ENCODE data around the gene SLC4A4.

The SLC4A4 gene

GRCh38 chr4:71608678-71609071 lies 269.9 kb downstream of the SLC4A4 start:
- no peak for DNase-seq

- no peak for DNase-seq
These were observed 270.3 kb downstream of the SLC4A4 start for GRCh38 chr4:71609167-71609566.

- DNase-seq: no peak
These were observed 270.8 kb downstream of the SLC4A4 start for GRCh38 chr4:71609651-71610050.

- no peak for DNase-seq
These were observed 275.8 kb downstream of the SLC4A4 start for GRCh38 chr4:71614621-71615020.

GRCh38 chr4:71616168-71616811 lies 277.5 kb downstream of the SLC4A4 start:
- DNase-seq: no peak

Data from activated gamma-delta T cell treated with Interleukin-2 at 50 U/mL for 16 hours (primary cell).